Dermis lymphatic vessel endothelial cell (primary cell): ENCODE results near the gene IPO11. TPM values are rescaled to one million over a fixed set of nuclear protein-coding genes. Genes with fewer than 3 reads are reported as not detected.

ENCODE experiments used
- total RNA-seq: library from RNA; depleted of rRNA; stranded (reverse); fragments of >200 nt; gene quantifications from 2 replicates; pipeline ENCODE4 v1.2.1, GENCODE V29; 2014

Gene IPO11
- total RNA-seq: 106 and 135 TPM in 2 replicates

DNA sequence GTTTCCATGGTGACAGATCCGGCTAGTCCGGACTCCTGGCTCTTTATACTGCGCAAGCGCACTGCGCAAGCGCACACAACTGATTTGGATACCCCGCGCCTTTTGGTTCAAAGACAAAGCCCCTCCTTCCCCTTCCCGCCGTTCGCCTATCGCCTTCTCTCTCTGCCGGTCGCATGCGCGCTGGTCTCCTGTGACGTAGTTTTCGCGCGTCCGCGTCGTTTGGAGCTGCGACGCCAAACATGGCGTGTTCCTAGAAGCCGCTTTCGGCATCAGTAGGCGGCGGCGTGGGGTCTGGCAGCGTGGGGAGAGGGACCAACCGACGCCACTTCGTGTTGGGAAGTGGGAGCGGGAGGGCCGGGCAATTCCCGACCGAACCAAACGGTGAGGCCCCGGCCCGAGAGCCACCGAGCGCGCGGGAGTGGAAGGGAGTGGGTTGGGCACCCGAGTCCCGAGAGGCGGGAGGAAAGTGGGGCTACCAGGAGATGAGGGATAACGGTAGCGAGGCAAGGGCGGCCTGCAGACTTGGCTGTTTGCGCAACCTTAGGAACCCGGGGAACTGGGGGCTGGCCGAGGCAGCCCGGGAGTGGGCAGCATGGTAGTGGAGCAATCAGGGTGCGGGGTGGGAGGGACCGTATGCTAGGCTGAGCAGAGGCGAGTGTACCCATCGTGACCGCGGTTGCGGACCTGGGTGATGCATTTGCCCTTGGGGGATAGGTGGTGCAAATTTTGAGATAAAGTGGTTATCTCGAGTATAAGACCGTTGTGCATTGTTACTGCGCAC lies at the start of gene IPO11:
Gene IPO11, plus strand, starts transcription at position 215 of the 781 bp plus-strand sequence. CDS start 24,517 bp downstream, outside the sequence.

DNA sequence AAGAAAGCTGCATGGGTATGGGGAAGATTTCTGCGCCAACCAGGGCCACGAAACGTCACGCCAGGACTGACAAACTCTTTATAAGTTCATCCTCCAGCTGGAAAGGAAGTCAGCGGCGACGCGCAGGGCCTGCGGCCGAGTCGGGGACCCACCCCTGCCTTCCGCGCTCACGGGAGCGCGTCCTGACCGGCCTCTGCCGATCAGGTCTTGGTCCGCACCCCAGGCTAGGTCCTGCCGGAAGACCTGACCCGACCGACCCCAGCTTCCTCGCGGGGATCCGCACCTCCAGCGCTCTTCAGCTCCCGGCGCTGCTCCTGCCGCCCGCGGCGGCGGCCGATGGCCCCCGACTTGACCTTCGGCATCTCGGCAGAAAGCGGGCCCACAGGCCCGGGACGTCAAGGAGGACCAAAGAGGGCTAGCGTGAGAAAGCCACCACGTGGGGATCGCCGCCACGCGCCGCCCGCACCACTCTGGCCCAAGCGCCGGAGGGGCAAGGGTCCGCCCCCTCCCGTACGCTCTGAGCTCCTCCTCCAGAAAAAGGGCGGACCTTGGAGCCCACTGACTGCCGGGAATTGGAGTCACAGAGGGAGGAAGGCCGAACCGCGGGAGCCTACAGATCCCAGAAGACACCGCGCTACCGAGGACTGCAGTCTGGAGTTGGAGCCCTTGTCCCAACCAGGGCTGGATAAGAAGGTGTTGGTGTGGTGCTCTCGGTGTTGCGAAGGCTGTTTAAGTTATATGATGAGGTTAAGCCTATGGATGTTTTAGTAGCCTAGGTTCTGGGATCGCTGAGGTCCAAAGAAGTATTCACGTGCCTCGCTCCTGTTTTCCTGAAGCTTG lies 8.9 kb upstream of the IPO11 start, which contains the start of gene DIMT1:
Gene DIMT1, minus strand, starts transcription at position 495 of the 840 bp plus-strand sequence. Its CDS starts 133 bp downstream, at position 362.

GRCh38 chr5:62578540-62578939 lies 166.0 kb downstream of the IPO11 start, which contains the start of gene LRRC70:
TSS of gene LRRC70 (plus strand) at chr5:62578819. CDS start at chr5:62579439, 620 bp downstream.

Other genes starting within 250 kb of the IPO11 start
- 76.4 and 94.5 TPM in 2 replicates for gene KIF2A, start 106.6 kb upstream of the IPO11 start, total RNA-seq
- gene DIMT1, start 8.9 kb upstream of the IPO11 start, total RNA-seq: 56.4 and 57.0 TPM in 2 replicates
- 88.9 and 93.4 TPM in 2 replicates for gene LRRC70, start 166.1 kb downstream of the IPO11 start, total RNA-seq